H1 (cell line): ENCODE measurements around the gene NACAD.

Source experiments
- CBX5 ChIP-seq: fragments of 300-800, 300-1000 bp; sonication (generic); IDR thresholded peaks from 2 replicates; pipeline ENCODE4 v1.7.1; 2016; ENCODE audit warnings: antibody characterized with exemption, low read length, low read depth
- CEBPB ChIP-seq: IDR thresholded peaks from 2 replicates; pipeline ENCODE4 v1.6.1; 2012; ENCODE audit warnings: low read depth, low read length
- CTCF ChIP-seq, 3 experiments: IDR thresholded peaks; 1 replicate in 2 of 3; 2 replicates in 1 of 3; pipeline versions ENCODE4 v1.5.1 to v1.6.1; 2011; ENCODE audit warnings: low read length in 3 of 3, mild to moderate bottlenecking in 3 of 3, inconsistent platforms in 2 of 3, low read depth in 1 of 3, moderate library complexity in 1 of 3; ENCODE audit not compliant: insufficient read depth in 1 of 3; ENCODE audit errors: control extremely low read depth in 1 of 3
- E2F6 ChIP-seq: IDR thresholded peaks from 2 replicates; pipeline ENCODE4 v1.6.1; 2012; ENCODE audit warnings: inconsistent platforms
- EP300 ChIP-seq, 2 experiments: IDR thresholded peaks; 1 replicate in 1 of 2; 2 replicates in 1 of 2; pipeline ENCODE4 v1.6.1; 2011 to 2012; ENCODE audit warnings: low read depth in 2 of 2, low read length in 2 of 2, mild to moderate bottlenecking in 2 of 2, borderline replicate concordance in 1 of 2, inconsistent platforms in 1 of 2, moderate library complexity in 1 of 2
- JUN ChIP-seq: IDR thresholded peaks from 2 replicates; pipeline ENCODE4 v1.6.1; 2011; ENCODE audit warnings: low read depth, mild to moderate bottlenecking, improper control_type of control experiment, low read length
- MAX ChIP-seq: IDR thresholded peaks from 2 replicates; pipeline ENCODE4 v1.6.1; 2012; ENCODE audit warnings: inconsistent platforms
- POLR2A ChIP-seq, 2 experiments: IDR thresholded peaks; 1 replicate in 1 of 2; 2 replicates in 1 of 2; pipeline ENCODE4 v1.6.1; 2011; ENCODE audit warnings: low read depth in 2 of 2, low read length in 2 of 2, mild to moderate bottlenecking in 2 of 2; ENCODE audit errors: control extremely low read depth in 1 of 2
- TBP ChIP-seq: IDR thresholded peaks from 2 replicates; pipeline ENCODE4 v1.6.1; 2011; ENCODE audit warnings: low read depth, low read length, improper control_type of control experiment
- USF2 ChIP-seq: IDR thresholded peaks from 2 replicates; pipeline ENCODE4 v1.6.1; 2011; ENCODE audit warnings: low read length, improper control_type of control experiment

- TF ChIP-seq POLR2A (IDR thresholded peaks at IDR 0.05; ENCODE audit: control extremely low read depth in 1 of 2, low read depth in 2 of 2, low read length in 2 of 2) (no peak), CTCF (IDR thresholded peaks at IDR 0.05; ENCODE audit: control extremely low read depth in 1 of 3, insufficient read depth in 1 of 3, low read depth in 1 of 3, low read length in 3 of 3) (no peak), E2F6 (no peak), CEBPB (no peak), USF2 (no peak), JUN (no peak), MAX (no peak), TBP (no peak), EP300 (IDR thresholded peaks at IDR 0.05; ENCODE audit: borderline replicate concordance in 1 of 2, low read depth in 2 of 2, low read length in 2 of 2) (no peak), CBX5 (no peak)
Observed at GRCh38 chr7:45075871-45076796, 12.6 kb downstream of the NACAD start.
